Immature natural killer cell (primary cell): ENCODE measurements around the gene EPHA6. TPM values are rescaled to one million over a fixed set of nuclear protein-coding genes. Genes with fewer than 3 reads are reported as not detected.

ENCODE experiments used
- DNase-seq, 3 donors: peaks; one replicate each; pipeline ENCODE4 v3.0.0; 2022; ENCODE audit warnings: mixed read lengths in 1 of 3
- H3K27ac Mint-ChIP-seq, 6 donors: one replicate each; pipeline ENCODE4 v1.8.0; 2020; ENCODE audit warnings: mixed read lengths in 6 of 6, mild to moderate bottlenecking in 5 of 6, inconsistent platforms in 4 of 6, moderate library complexity in 3 of 6
- H3K27me3 Mint-ChIP-seq, 3 donors: one replicate each; pipeline ENCODE4 v1.8.0; 2020 to 2021; ENCODE audit warnings: low read depth in 3 of 3, mild to moderate bottlenecking in 3 of 3, mixed read lengths in 3 of 3, moderate library complexity in 3 of 3, inconsistent platforms in 1 of 3
- H3K36me3 Mint-ChIP-seq, 3 donors: one replicate each; pipeline ENCODE4 v1.8.0; 2020; ENCODE audit warnings: mixed read lengths in 3 of 3, inconsistent platforms in 2 of 3, mild to moderate bottlenecking in 2 of 3
- H3K4me1 Mint-ChIP-seq, 2 donors: one replicate each; pipeline ENCODE4 v1.8.0; 2020; ENCODE audit warnings: inconsistent platforms in 2 of 2, mild to moderate bottlenecking in 2 of 2, mixed read lengths in 2 of 2, moderate library complexity in 1 of 2
- H3K4me3 Mint-ChIP-seq, 5 donors: one replicate each; pipeline ENCODE4 v1.8.0; 2020; ENCODE audit warnings: mild to moderate bottlenecking in 5 of 5, mixed read lengths in 5 of 5, inconsistent platforms in 3 of 5, moderate library complexity in 3 of 5
- H3K9me3 Mint-ChIP-seq, 6 donors: one replicate each; pipeline ENCODE4 v1.8.0; 2020; ENCODE audit warnings: mild to moderate bottlenecking in 6 of 6, mixed read lengths in 6 of 6, inconsistent platforms in 4 of 6, moderate library complexity in 3 of 6
- polyA plus RNA-seq, 3 donors: library from polyadenylated mRNA; unstranded; fragments of 300-500 nt; fragmentation: Illumina TruSeq; gene quantifications; one replicate each; pipeline ENCODE4 v1.2.3, GENCODE V29; 2021

EPHA6 gene
- polyA plus RNA-seq, 3 donors from 2014 or later = not detected

- Mint-ChIP-seq H3K4me3 (no peak overlapping the region), H3K9me3 (no peaks in the 10 kb centered on the region), H3K36me3 (no peaks in the 10 kb centered on the region), H3K27ac (no peak overlapping the region), H3K4me1 (no peaks in the 10 kb centered on the region), H3K27me3 (peaks cover 0 to 2% (median 2%) of the 10 kb centered on the region in 3 donors)
- DNase-seq = no peak
Observed at GRCh38 chr3:97721446-97721845, 907.1 kb downstream of the EPHA6 start.

- Mint-ChIP-seq H3K27me3 (peaks cover 2 to 6% (median 4%) of the 10 kb centered on the region in 3 donors), H3K4me3 (no peak overlapping the region), H3K4me1 (no peaks in the 10 kb centered on the region), H3K9me3 (peaks cover 0 to 1% (median 0%) of the 10 kb centered on the region in 6 donors), H3K27ac (no peak overlapping the region), H3K36me3 (no peaks in the 10 kb centered on the region)
- no peak for DNase-seq
Observed at GRCh38 chr3:97736928-97737327, 922.5 kb downstream of the EPHA6 start.

GRCh38 chr3:97738761-97739160 is 924.4 kb downstream of the EPHA6 start:
- no peak overlapping the region for H3K27ac Mint-ChIP-seq
- no peaks in the 10 kb centered on the region for H3K4me1 Mint-ChIP-seq
- DNase-seq = no peak
- peaks cover 0 to 6% (median 6%) of the 10 kb centered on the region in 3 donors for H3K27me3 Mint-ChIP-seq
- no peak overlapping the region for H3K4me3 Mint-ChIP-seq
- no peaks in the 10 kb centered on the region for H3K36me3 Mint-ChIP-seq
- H3K9me3 Mint-ChIP-seq = peaks cover 0 to 1% (median 0%) of the 10 kb centered on the region in 6 donors

- H3K27ac Mint-ChIP-seq = no peak overlapping the region
- no peak overlapping the region for H3K4me3 Mint-ChIP-seq
- peaks cover 2 to 3% (median 2%) of the 10 kb centered on the region in 3 donors for H3K27me3 Mint-ChIP-seq
- H3K36me3 Mint-ChIP-seq = no peaks in the 10 kb centered on the region
- DNase-seq = no peak
- H3K9me3 Mint-ChIP-seq = no peaks in the 10 kb centered on the region
- H3K4me1 Mint-ChIP-seq = no peaks in the 10 kb centered on the region
Observed at GRCh38 chr3:97742036-97742435, 927.6 kb downstream of the EPHA6 start.

GRCh38 chr3:97744289-97744688 is 929.9 kb downstream of the EPHA6 start:
- Mint-ChIP-seq H3K9me3 (no peaks in the 10 kb centered on the region), H3K36me3 (no peaks in the 10 kb centered on the region)
- DNase-seq = no peak

GRCh38 chr3:97763586-97764406 is 949.4 kb downstream of the EPHA6 start:
- Mint-ChIP-seq H3K4me3 (peak overlapping the region; percentile 96 to 100 (median 99)), H3K36me3 (no peaks in the 10 kb centered on the region), H3K4me1 (peaks cover 22 to 35% of the 10 kb centered on the region in 2 donors), H3K27me3 (peaks cover 2 to 7% (median 6%) of the 10 kb centered on the region in 3 donors), H3K9me3 (no peaks in the 10 kb centered on the region), H3K27ac (peak overlapping the region; percentile 75 to 97 (median 90))
- DNase-seq = no peak

More at GRCh38 chr3:97744289-97744688, 929.9 kb downstream of the EPHA6 start:
- peaks cover 2 to 5% (median 2%) of the 10 kb centered on the region in 3 donors for H3K27me3 Mint-ChIP-seq
- H3K27ac Mint-ChIP-seq = no peak overlapping the region
- no peak overlapping the region for H3K4me3 Mint-ChIP-seq
- H3K4me1 Mint-ChIP-seq = no peaks in the 10 kb centered on the region

- Mint-ChIP-seq H3K4me1 (peaks cover 22 to 35% of the 10 kb centered on the region in 2 donors), H3K4me3 (peak within 1 kb of the TSS; percentile 96 to 100 (median 99)), H3K27me3 (peaks cover 2 to 5% (median 5%) of the 10 kb centered on the region in 3 donors), H3K9me3 (no peaks in the 10 kb centered on the region), H3K36me3 (peaks cover 0 to 3% (median 1%) of the 10 kb centered on the region in 3 donors), H3K27ac (peak within 1 kb of the TSS; percentile 75 to 97 (median 90))
- peak; percentile 70 to 74 (median 71) for DNase-seq
Observed at GRCh38 chr3:97764407-97765238, 950.2 kb downstream of the EPHA6 start, which contains the start of gene ARL6. Gene ARL6, plus strand, starts transcription at chr3:97764758. Its CDS starts 3,350 bp downstream, at chr3:97768108.

- H3K27me3 Mint-ChIP-seq = peaks cover 2 to 5% (median 5%) of the 10 kb centered on the region in 3 donors
- DNase-seq = no peak
- H3K9me3 Mint-ChIP-seq = no peaks in the 10 kb centered on the region
- peaks cover 22 to 35% of the 10 kb centered on the region in 2 donors for H3K4me1 Mint-ChIP-seq
- peak overlapping the region; percentile 96 to 100 (median 99) for H3K4me3 Mint-ChIP-seq
- H3K36me3 Mint-ChIP-seq = peaks cover 3 to 9% (median 4%) of the 10 kb centered on the region in 3 donors
- peak overlapping the region in 1 of 6 donors; percentile 95 for H3K27ac Mint-ChIP-seq
Observed at GRCh38 chr3:97765336-97765735, 950.9 kb downstream of the EPHA6 start.

GRCh38 chr3:97772926-97773325 is 958.5 kb downstream of the EPHA6 start:
- no peaks in the 10 kb centered on the region for H3K9me3 Mint-ChIP-seq
- peaks cover 0 to 1% of the 10 kb centered on the region in 2 donors for H3K4me1 Mint-ChIP-seq
- no peak for DNase-seq
- H3K36me3 Mint-ChIP-seq = peaks cover 4 to 35% (median 20%) of the 10 kb centered on the region in 3 donors
- no peak overlapping the region for H3K27ac Mint-ChIP-seq
- H3K27me3 Mint-ChIP-seq = no peaks in the 10 kb centered on the region
- H3K4me3 Mint-ChIP-seq = no peak overlapping the region

GRCh38 chr3:97778152-97778551 is 963.8 kb downstream of the EPHA6 start:
- H3K36me3 Mint-ChIP-seq = peaks cover 0 to 14% (median 11%) of the 10 kb centered on the region in 3 donors
- no peaks in the 10 kb centered on the region for H3K4me1 Mint-ChIP-seq
- H3K4me3 Mint-ChIP-seq = no peak overlapping the region
- H3K27ac Mint-ChIP-seq = no peak overlapping the region
- no peaks in the 10 kb centered on the region for H3K27me3 Mint-ChIP-seq
- DNase-seq = no peak
- H3K9me3 Mint-ChIP-seq = no peaks in the 10 kb centered on the region

- DNase-seq = peak; percentile 40 to 61 (median 50)
- no peaks in the 10 kb centered on the region for H3K27me3 Mint-ChIP-seq
- H3K36me3 Mint-ChIP-seq = peaks cover 0 to 5% (median 3%) of the 10 kb centered on the region in 3 donors
- H3K27ac Mint-ChIP-seq = no peak overlapping the region
- H3K4me1 Mint-ChIP-seq = no peaks in the 10 kb centered on the region
- no peak overlapping the region for H3K4me3 Mint-ChIP-seq
- H3K9me3 Mint-ChIP-seq = no peaks in the 10 kb centered on the region
Observed at GRCh38 chr3:97793420-97794019, 979.1 kb downstream of the EPHA6 start.

GRCh38 chr3:97795951-97796350 is 981.6 kb downstream of the EPHA6 start:
- Mint-ChIP-seq H3K27me3 (no peaks in the 10 kb centered on the region), H3K4me3 (no peak overlapping the region), H3K27ac (no peak overlapping the region), H3K4me1 (no peaks in the 10 kb centered on the region), H3K36me3 (peaks cover 0 to 5% (median 3%) of the 10 kb centered on the region in 3 donors), H3K9me3 (no peaks in the 10 kb centered on the region)
- DNase-seq = no peak
